GM12878 (cell line): ENCODE results near the gene STEAP2. TPM values are rescaled to one million over a fixed set of nuclear protein-coding genes. Genes with fewer than 3 reads are reported as not detected.

Experiments
- BMI1 ChIP-seq: fragments of 450-650 bp; IDR thresholded peaks from 2 replicates; pipeline ENCODE4 v1.6.1; 2016; ENCODE audit warnings: mild to moderate bottlenecking, moderate library complexity, borderline replicate concordance
- E2F4 ChIP-seq: IDR thresholded peaks from 2 replicates; pipeline ENCODE4 v1.6.1; 2012; ENCODE audit warnings: low read depth, low read length, improper control_type of control experiment
- E4F1 ChIP-seq: fragments of 450-650 bp; IDR thresholded peaks from 2 replicates; pipeline ENCODE4 v1.6.1; 2018; ENCODE audit warnings: borderline replicate concordance, mild to moderate bottlenecking; ENCODE audit not compliant: partially characterized antibody
- ESRRA ChIP-seq: IDR thresholded peaks from 2 replicates; pipeline ENCODE4 v1.6.1; 2012; ENCODE audit warnings: mild to moderate bottlenecking, low read length, improper control_type of control experiment
- HDAC6 ChIP-seq: fragments of 200-600 bp; sonication (generic); IDR thresholded peaks from one replicate; pipeline ENCODE4 v1.8.0; 2017; ENCODE audit warnings: antibody characterized with exemption; ENCODE audit not compliant: unreplicated experiment
- IKZF2 ChIP-seq, 2 experiments: fragments of 450-650 bp; IDR thresholded peaks; 2 replicates each; pipeline ENCODE4 v1.6.1; 2017; ENCODE audit warnings: mild to moderate bottlenecking in 2 of 2, moderate library complexity in 2 of 2
- KLF5 ChIP-seq: fragments of 450-650 bp; IDR thresholded peaks from 2 replicates; pipeline ENCODE4 v1.6.1; 2014; ENCODE audit warnings: mild to moderate bottlenecking; ENCODE audit not compliant: partially characterized antibody
- LARP7 ChIP-seq: fragments of 450-650 bp; IDR thresholded peaks from 2 replicates; pipeline ENCODE4 v1.6.1; 2017; ENCODE audit warnings: mild to moderate bottlenecking
- MYB ChIP-seq: fragments of 150-350 bp; IDR thresholded peaks from 2 replicates; pipeline ENCODE4 v1.6.1; 2014; ENCODE audit warnings: mild to moderate bottlenecking, low read depth, low read length, borderline replicate concordance
- PAX8 ChIP-seq: fragments of 450-650 bp; IDR thresholded peaks from 2 replicates; pipeline ENCODE4 v1.6.1; 2017; ENCODE audit warnings: mild to moderate bottlenecking, moderate library complexity
- STAT1 ChIP-seq: fragments of 450-650 bp; conservative IDR thresholded peaks from 2 replicates; pipeline ENCODE4 v1.6.1; 2014; ENCODE audit warnings: antibody characterized with exemption, mild to moderate bottlenecking
- SUPT20H ChIP-seq: IDR thresholded peaks from 2 replicates; pipeline ENCODE4 v1.6.1; 2011; ENCODE audit warnings: low read depth, mild to moderate bottlenecking, low read length, moderate library complexity, borderline replicate concordance; ENCODE audit not compliant: control insufficient read depth
- TCF12 ChIP-seq: IDR thresholded peaks from 2 replicates; pipeline ENCODE4 v1.6.1; 2011; ENCODE audit warnings: low read depth, mild to moderate bottlenecking, low read length
- ZBED1 ChIP-seq: IDR thresholded peaks from 2 replicates; pipeline ENCODE4 v1.6.1; 2016; ENCODE audit warnings: borderline replicate concordance
- ZBTB4 ChIP-seq: fragments of 450-650 bp; formaldehyde crosslinking; IDR thresholded peaks from 2 replicates; pipeline ENCODE4 v1.4.0; 2022; ENCODE audit warnings: mild to moderate bottlenecking, moderate library complexity
- polyA plus RNA-seq, 11 experiments: library from polyadenylated mRNA; depleted of rRNA in 4 of 11; unstranded in 6 of 11; stranded (reverse) in 5 of 11; fragments of >200 nt; fragmentation: Nextera tagmentation in 4 of 11; fragmentation: Illumina TruSeq in 1 of 11; extraction: Ambion mirVana in 4 of 11; extraction: Trizol in 1 of 11; gene quantifications; 1 replicate in 1 of 11; 2 replicates in 10 of 11; pipeline versions ENCODE4 v1.2.1 to v1.2.3, GENCODE V29; 2011 to 2016; ENCODE audit warnings: inconsistent platforms in 2 of 11, missing spikeins in 2 of 11, low read depth in 1 of 11
- total RNA-seq, 4 experiments: library from RNA; depleted of rRNA in 3 of 4; stranded (reverse); fragments of >200 nt in 3 of 4; fragmentation: Illumina TruSeq in 1 of 4; extraction: Trizol in 1 of 4; gene quantifications; 2 replicates each; pipeline versions ENCODE4 v1.2.1 to v1.2.3, GENCODE V29; 2013 to 2021
- TF ChIP-seq, protein P1 (sequence below): fragments of 150-350 bp; IDR thresholded peaks from 2 replicates; pipeline ENCODE4 v1.6.1; 2016; ENCODE audit warnings: low read depth, low read length
- TF ChIP-seq, protein P2 (sequence below): fragments of 450-650 bp; conservative IDR thresholded peaks from 2 replicates; pipeline ENCODE4 v1.6.1; 2017; ENCODE audit warnings: mild to moderate bottlenecking, moderate library complexity

The STEAP2 gene
- total and polyA plus RNA-seq, 10 of the 15 experiments (the other 5 are each of a cell fraction or from before 2014, with no cell fraction given), result 0.64 to 17.6 (median 1.8) TPM

GRCh38 chr7:90242369-90243168, 31.0 kb downstream of the STEAP2 start (continued):
- TF ChIP-seq, protein P1, sequence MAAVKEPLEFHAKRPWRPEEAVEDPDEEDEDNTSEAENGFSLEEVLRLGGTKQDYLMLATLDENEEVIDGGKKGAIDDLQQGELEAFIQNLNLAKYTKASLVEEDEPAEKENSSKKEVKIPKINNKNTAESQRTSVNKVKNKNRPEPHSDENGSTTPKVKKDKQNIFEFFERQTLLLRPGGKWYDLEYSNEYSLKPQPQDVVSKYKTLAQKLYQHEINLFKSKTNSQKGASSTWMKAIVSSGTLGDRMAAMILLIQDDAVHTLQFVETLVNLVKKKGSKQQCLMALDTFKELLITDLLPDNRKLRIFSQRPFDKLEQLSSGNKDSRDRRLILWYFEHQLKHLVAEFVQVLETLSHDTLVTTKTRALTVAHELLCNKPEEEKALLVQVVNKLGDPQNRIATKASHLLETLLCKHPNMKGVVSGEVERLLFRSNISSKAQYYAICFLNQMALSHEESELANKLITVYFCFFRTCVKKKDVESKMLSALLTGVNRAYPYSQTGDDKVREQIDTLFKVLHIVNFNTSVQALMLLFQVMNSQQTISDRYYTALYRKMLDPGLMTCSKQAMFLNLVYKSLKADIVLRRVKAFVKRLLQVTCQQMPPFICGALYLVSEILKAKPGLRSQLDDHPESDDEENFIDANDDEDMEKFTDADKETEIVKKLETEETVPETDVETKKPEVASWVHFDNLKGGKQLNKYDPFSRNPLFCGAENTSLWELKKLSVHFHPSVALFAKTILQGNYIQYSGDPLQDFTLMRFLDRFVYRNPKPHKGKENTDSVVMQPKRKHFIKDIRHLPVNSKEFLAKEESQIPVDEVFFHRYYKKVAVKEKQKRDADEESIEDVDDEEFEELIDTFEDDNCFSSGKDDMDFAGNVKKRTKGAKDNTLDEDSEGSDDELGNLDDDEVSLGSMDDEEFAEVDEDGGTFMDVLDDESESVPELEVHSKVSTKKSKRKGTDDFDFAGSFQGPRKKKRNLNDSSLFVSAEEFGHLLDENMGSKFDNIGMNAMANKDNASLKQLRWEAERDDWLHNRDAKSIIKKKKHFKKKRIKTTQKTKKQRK, result no peak
- TF ChIP-seq ZBTB4 (CRISPR knock-in tag), result no peak
- TF ChIP-seq, protein P2, sequence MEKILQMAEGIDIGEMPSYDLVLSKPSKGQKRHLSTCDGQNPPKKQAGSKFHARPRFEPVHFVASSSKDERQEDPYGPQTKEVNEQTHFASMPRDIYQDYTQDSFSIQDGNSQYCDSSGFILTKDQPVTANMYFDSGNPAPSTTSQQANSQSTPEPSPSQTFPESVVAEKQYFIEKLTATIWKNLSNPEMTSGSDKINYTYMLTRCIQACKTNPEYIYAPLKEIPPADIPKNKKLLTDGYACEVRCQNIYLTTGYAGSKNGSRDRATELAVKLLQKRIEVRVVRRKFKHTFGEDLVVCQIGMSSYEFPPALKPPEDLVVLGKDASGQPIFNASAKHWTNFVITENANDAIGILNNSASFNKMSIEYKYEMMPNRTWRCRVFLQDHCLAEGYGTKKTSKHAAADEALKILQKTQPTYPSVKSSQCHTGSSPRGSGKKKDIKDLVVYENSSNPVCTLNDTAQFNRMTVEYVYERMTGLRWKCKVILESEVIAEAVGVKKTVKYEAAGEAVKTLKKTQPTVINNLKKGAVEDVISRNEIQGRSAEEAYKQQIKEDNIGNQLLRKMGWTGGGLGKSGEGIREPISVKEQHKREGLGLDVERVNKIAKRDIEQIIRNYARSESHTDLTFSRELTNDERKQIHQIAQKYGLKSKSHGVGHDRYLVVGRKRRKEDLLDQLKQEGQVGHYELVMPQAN, result 0 out of 2 replicates have a peak, but pooled peaks have one; percentile 44
- no peak for TF ChIP-seq STAT1
- TF ChIP-seq ZBED1, result no peak
- no peak for TF ChIP-seq E4F1
- peak; percentile 60 for TF ChIP-seq KLF5
- no peak for TF ChIP-seq LARP7
- no peak for TF ChIP-seq MYB
- peak; percentile 77 for TF ChIP-seq TCF12
- TF ChIP-seq BMI1, result peak; percentile 82; the same call in 1 of the 2 replicates
- peak; percentile 84 to 90 for TF ChIP-seq IKZF2 (IDR thresholded peaks at IDR 0.05)
- TF ChIP-seq PAX8, result no peak
- no peak for TF ChIP-seq SUPT20H
- no peak for TF ChIP-seq HDAC6
- no peak for TF ChIP-seq E2F4
- no peak for TF ChIP-seq ESRRA
